Upper lobe of left lung (tissue), 6 donors: Measurements from ENCODE around the gene FCRL6. TPM values are rescaled to one million over a fixed set of nuclear protein-coding genes. Genes with fewer than 3 reads are reported as not detected.

Experiments used
- ATAC-seq, 2 donors: fragments of 200-7000 bp; cut with Tn5 transposase; one replicate each; pipeline ENCODE4 v1.9.1; 2022; ENCODE audit warnings: mild to moderate bottlenecking in 2 of 2, moderate library complexity in 2 of 2; ENCODE audit not compliant: low FRiP score in 2 of 2
- DNase-seq, 2 donors: peaks; one replicate each; pipeline ENCODE4 v3.0.0-alpha.2; 2019 to 2020
- H3K27ac ChIP-seq, 4 donors: fragments of 200-600 bp; sonication (generic); one replicate each; pipeline ENCODE4 v1.5.1; 2016 to 2019
- H3K27me3 ChIP-seq, 4 donors: fragments of 200-600 bp; sonication (generic); one replicate each; pipeline ENCODE4 v1.5.1; 2017 to 2019
- H3K36me3 ChIP-seq, 4 donors: fragments of 200-600 bp; sonication (generic); one replicate each; pipeline ENCODE4 v1.5.1; 2016 to 2019
- H3K4me1 ChIP-seq, 4 donors: fragments of 200-600 bp; sonication (generic); one replicate each; pipeline ENCODE4 v1.5.1; 2018 to 2019
- H3K4me3 ChIP-seq, 4 donors: fragments of 200-600 bp; sonication (generic); one replicate each; pipeline ENCODE4 v1.5.1; 2017 to 2019; ENCODE audit warnings: mild to moderate bottlenecking in 2 of 4, moderate library complexity in 1 of 4
- H3K9me3 ChIP-seq, 4 donors: fragments of 200-600 bp; sonication (generic); one replicate each; pipeline ENCODE4 v1.5.1; 2018 to 2019
- CTCF ChIP-seq, 6 experiments: fragments of 450-650 bp in 4 of 6; fragments of 200-600 bp in 2 of 6; sonication (generic) in 2 of 6; IDR thresholded peaks; one replicate each; pipeline ENCODE4 v1.5.1; 2016 to 2019; ENCODE audit warnings: antibody characterized with exemption in 6 of 6
- EP300 ChIP-seq, 4 donors: sonication (generic); formaldehyde crosslinking; IDR thresholded peaks; one replicate each; pipeline ENCODE4 v1.5.1; 2017; ENCODE audit warnings: antibody characterized with exemption in 4 of 4, control low read depth in 2 of 4
- POLR2A ChIP-seq, 4 donors: fragments of 450-650 bp; IDR thresholded peaks; one replicate each; pipeline ENCODE4 v1.5.1; 2016 to 2017; ENCODE audit warnings: antibody characterized with exemption in 4 of 4, mild to moderate bottlenecking in 2 of 4
- POLR2AphosphoS5 ChIP-seq, 2 donors: sonication (generic); formaldehyde crosslinking; IDR thresholded peaks; one replicate each; pipeline ENCODE4 v1.5.1; 2017; ENCODE audit warnings: antibody characterized with exemption in 2 of 2
- WGBS, 2 donors: methylation state at CpG; one replicate each; pipeline ENCODE4 v1.1.5; 2017 to 2018; 5-methylcytosine and 5-hydroxymethylcytosine counted together
- total RNA-seq, 6 donors: library from RNA; depleted of rRNA in 4 of 6; stranded (reverse); fragments of >200 nt in 4 of 6; gene quantifications; one replicate each; pipeline versions ENCODE4 v1.1.0 to v1.2.1, GENCODE V29; 2016 to 2021
- donor health status: DM: no; HTN: no; CAD: no; lungs with moderate emphysema.
- donor health status: DM: no; HTN: yes; CAD: no; lungs with severe emphysema.

Gene FCRL6
- total RNA-seq, 6 donors from 2014 or later = 1.8 to 5.2 (median 3.0) TPM

DNA sequence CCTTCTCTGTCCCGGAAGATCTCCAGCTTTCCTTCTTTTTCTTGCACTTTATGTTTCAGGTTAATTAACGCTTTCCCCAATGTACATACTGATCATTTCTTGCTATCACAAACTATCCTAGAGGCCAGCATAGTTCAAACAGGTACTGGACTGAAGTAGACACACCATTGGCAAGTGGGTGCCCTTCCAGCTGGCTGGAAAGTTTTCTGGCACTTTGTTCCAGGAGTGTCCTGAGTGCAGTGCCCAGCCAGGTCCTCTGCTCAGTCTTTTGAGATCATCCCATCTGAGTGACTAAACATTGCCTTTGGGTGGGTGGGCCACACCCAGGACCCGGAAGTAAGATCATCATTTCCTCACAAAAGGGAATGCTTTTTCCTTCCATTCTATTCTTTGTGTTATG, 36.4 kb upstream of the FCRL6 start:
- TF ChIP-seq POLR2AphosphoS5 (IDR thresholded peaks at IDR 0.05) (no peak), POLR2A (IDR thresholded peaks at IDR 0.05) (no peak), CTCF (IDR thresholded peaks at IDR 0.05) (no peak), EP300 (IDR thresholded peaks at IDR 0.05) (no peak)
- H3K36me3 ChIP-seq = no peaks in the 10 kb centered on the region
- no peaks in the 10 kb centered on the region for H3K27me3 ChIP-seq
- H3K27ac ChIP-seq = no peak overlapping the region
- WGBS, 2 donors = 85 to 86% methylated on average over 3 of the region's 3 CpGs
- H3K4me1 ChIP-seq = no peaks in the 10 kb centered on the region
- H3K4me3 ChIP-seq = no peak overlapping the region
- no peak for ATAC-seq
- DNase-seq = no peak
- H3K9me3 ChIP-seq = no peaks in the 10 kb centered on the region

GRCh38 chr1:159771127-159771895, 30.8 kb upstream of the FCRL6 start:
- Histone ChIP-seq H3K4me1 (peaks cover 0 to 6% (median 0%) of the 10 kb centered on the region in 4 donors), H3K27me3 (no peaks in the 10 kb centered on the region), H3K27ac (no peak overlapping the region), H3K36me3 (no peaks in the 10 kb centered on the region), H3K9me3 (no peaks in the 10 kb centered on the region), H3K4me3 (no peak overlapping the region)
- no peak for ATAC-seq
- no peak for DNase-seq
- TF ChIP-seq EP300 (IDR thresholded peaks at IDR 0.05) = no peak
- no peak for TF ChIP-seq POLR2AphosphoS5 (IDR thresholded peaks at IDR 0.05)
- no peak for TF ChIP-seq CTCF (IDR thresholded peaks at IDR 0.05)
- no peak for TF ChIP-seq POLR2A (IDR thresholded peaks at IDR 0.05)
- WGBS, 2 donors = 90 to 97% methylated on average over 2 of the region's 2 CpGs

DNA sequence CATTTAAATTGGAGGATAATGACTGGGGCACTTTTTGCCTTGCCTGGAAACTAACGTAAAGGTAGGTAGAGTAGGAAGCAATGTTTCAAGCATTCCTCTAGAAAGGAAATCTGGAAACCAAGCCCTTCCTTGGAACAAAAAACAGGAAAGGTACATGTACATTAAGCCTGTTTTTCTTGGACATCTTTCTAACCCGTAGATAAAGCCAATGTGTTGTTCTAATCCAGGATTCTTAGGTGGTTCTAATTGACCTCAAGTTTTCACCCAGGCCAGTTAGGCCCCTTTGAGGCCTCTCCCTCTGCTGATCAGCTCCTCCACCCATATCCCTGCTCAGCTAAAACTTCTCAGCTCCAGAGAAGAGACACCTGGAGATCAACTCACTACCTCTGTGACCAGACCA, 27.7 kb upstream of the FCRL6 start:
- H3K4me1 ChIP-seq = peaks cover 0 to 14% (median 2%) of the 10 kb centered on the region in 4 donors
- no peak overlapping the region for H3K4me3 ChIP-seq
- no peak for DNase-seq
- H3K27me3 ChIP-seq = no peaks in the 10 kb centered on the region
- 71 to 75% methylated on average over 2 of the region's 2 CpGs for WGBS, 2 donors
- ATAC-seq = no peak
- TF ChIP-seq POLR2AphosphoS5 (IDR thresholded peaks at IDR 0.05) = no peak
- TF ChIP-seq POLR2A (IDR thresholded peaks at IDR 0.05) = no peak
- no peak for TF ChIP-seq EP300 (IDR thresholded peaks at IDR 0.05)
- no peak for TF ChIP-seq CTCF (IDR thresholded peaks at IDR 0.05)
- H3K27ac ChIP-seq = no peak overlapping the region
- H3K36me3 ChIP-seq = no peaks in the 10 kb centered on the region
- H3K9me3 ChIP-seq = no peaks in the 10 kb centered on the region

GRCh38 chr1:159775716-159776115, 26.4 kb upstream of the FCRL6 start:
- H3K4me1 ChIP-seq = peaks cover 7 to 23% (median 12%) of the 10 kb centered on the region in 4 donors
- 82 to 86% methylated on average over 2 of the region's 2 CpGs for WGBS, 2 donors
- H3K27ac ChIP-seq = no peak overlapping the region
- no peak overlapping the region for H3K4me3 ChIP-seq
- no peak for DNase-seq
- no peaks in the 10 kb centered on the region for H3K9me3 ChIP-seq
- no peak for TF ChIP-seq CTCF (IDR thresholded peaks at IDR 0.05)
- no peak for TF ChIP-seq EP300 (IDR thresholded peaks at IDR 0.05)
- no peak for TF ChIP-seq POLR2A (IDR thresholded peaks at IDR 0.05)
- no peak for TF ChIP-seq POLR2AphosphoS5 (IDR thresholded peaks at IDR 0.05)
- H3K27me3 ChIP-seq = no peaks in the 10 kb centered on the region
- no peaks in the 10 kb centered on the region for H3K36me3 ChIP-seq
- ATAC-seq = no peak

GRCh38 chr1:159778266-159778665, 23.9 kb upstream of the FCRL6 start:
- ATAC-seq (no peak), DNase-seq (no peak)
- H3K27ac ChIP-seq = peak overlapping the region in 1 of 4 donors; percentile 64

More at GRCh38 chr1:159778266-159778665, 23.9 kb upstream of the FCRL6 start:
- TF ChIP-seq POLR2AphosphoS5 (IDR thresholded peaks at IDR 0.05) (no peak), CTCF (IDR thresholded peaks at IDR 0.05) (no peak), POLR2A (IDR thresholded peaks at IDR 0.05) (no peak), EP300 (IDR thresholded peaks at IDR 0.05) (no peak)
- Histone ChIP-seq H3K4me1 (peaks cover 18 to 27% (median 22%) of the 10 kb centered on the region in 4 donors), H3K9me3 (no peaks in the 10 kb centered on the region), H3K27me3 (no peaks in the 10 kb centered on the region), H3K36me3 (no peaks in the 10 kb centered on the region), H3K4me3 (no peak overlapping the region)
- WGBS, 2 donors = 75 to 83% methylated on average over 4 of the region's 4 CpGs
